HG02852 (cell line): ENCODE measurements around the gene ANKMY1.
"Not testable (repeated sequence)": the region's sequence is repeated elsewhere in the genome, so short reads cannot be mapped to it uniquely, and the experiment has no call there.

ENCODE experiments used
- ATAC-seq: cut with Tn5 transposase; IDR thresholded peaks from one replicate; pipeline ENCODE4 v1.9.1; 2021; ENCODE audit warnings: mild to moderate bottlenecking, moderate library complexity; ENCODE audit not compliant: unreplicated experiment

The ANKMY1 gene

GRCh38 chr2:240556553-240557100 is 1.2 kb downstream of the ANKMY1 start:
- no peak for ATAC-seq

- ATAC-seq = no peak
Observed at GRCh38 chr2:240555541-240556250, 2.1 kb downstream of the ANKMY1 start.

DNA sequence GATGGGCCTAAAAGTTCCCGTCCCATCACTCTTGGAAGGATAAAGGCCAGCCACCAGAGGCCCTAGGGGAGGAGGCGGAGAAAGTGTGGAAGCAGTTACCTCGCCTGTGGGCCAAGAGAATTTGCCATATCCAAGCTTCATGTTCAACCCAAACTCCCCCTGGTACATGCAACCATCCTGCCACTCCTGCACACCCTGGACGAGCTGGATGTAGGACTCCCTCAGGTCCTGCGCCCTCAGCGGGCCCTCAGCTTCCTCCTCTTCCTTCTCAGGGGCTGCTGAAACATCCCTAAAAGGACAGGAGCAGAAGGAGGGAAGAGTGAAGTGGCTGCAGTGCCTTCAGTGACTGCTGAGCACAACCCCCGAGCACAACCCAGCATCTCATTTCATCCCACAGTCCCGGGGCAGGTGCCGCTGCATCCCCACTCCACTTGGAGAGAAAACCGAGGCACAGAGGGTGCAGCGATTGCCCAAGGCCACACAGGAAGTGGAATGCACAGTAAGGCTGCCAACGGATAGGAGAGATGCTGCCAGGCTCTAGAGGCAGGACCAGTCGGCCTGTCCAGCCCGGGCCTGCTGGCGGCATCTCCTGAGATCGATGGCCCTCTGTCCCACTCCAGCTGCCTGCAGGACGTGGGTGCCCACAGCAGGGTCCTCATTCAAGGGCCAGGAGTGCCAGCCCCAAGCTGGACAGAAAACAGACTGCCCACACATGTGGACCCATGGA is 2.9 kb downstream of the ANKMY1 start:
- no peak for ATAC-seq

- ATAC-seq = no peak
Observed at GRCh38 chr2:240553956-240554480, 3.8 kb downstream of the ANKMY1 start.

- no peak for ATAC-seq
Observed at GRCh38 chr2:240551811-240552210, 6.0 kb downstream of the ANKMY1 start.

GRCh38 chr2:240551288-240551687 is 6.5 kb downstream of the ANKMY1 start:
- ATAC-seq = no peak

- ATAC-seq = no peak
Observed at GRCh38 chr2:240539906-240540305, 17.9 kb downstream of the ANKMY1 start.

DNA sequence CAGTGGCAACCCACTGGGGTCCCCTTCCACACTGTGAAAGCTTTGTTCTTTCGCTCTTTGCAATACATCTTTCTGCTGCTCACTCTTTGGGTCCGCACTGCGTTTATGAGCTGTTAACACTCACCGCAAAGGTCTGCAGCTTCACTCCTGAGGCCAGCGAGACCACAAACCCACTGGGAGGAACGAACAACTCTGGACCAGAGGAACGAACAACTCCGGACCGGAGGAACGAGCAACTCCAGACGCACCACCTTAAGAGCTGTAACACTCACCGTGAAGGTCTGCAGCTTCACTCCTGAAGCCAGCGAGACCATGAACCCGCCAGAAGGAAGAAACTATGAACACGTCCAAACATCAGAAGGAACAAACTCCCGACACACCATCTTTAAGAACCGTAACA is 18.7 kb downstream of the ANKMY1 start:
- ATAC-seq = not testable (repeated sequence)

- ATAC-seq = no peak
Observed at GRCh38 chr2:240538031-240538780, 19.6 kb downstream of the ANKMY1 start.

DNA sequence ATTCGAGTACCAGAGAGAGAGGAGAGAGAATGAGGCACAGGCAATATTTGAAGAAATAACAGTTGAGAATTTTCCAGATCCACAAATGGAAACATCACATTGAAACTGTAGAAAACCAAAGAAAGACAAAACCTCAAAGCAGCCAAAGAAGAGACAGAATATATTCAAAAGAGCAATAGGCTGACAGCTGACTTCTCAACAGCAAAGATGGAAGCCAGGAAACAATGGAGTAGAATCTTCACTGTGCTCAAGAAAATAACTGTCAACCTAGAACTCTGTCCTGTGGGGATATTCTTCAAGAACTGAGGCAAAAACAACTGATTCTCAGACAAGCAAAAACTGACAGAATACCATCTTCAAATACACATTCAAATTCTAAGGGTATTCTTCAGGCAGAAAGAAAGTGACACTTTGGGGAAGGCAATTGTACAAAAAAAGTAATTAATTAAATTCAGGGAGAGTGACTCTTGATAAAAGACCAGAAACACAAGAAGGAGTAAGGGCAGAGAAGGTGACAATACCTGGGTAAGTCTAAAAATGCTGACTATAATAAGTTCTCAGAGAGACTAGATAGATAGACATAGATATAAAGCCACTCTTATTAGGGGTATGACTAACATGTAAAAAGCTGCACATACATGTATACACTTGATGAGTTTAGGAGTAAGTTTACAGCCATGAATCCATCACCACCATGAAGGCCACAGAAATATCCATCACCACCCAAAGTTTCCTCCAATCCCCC is 25.6 kb downstream of the ANKMY1 start:
- no peak for ATAC-seq

- ATAC-seq = no peak
Observed at GRCh38 chr2:240531038-240531437, 26.8 kb downstream of the ANKMY1 start.

DNA sequence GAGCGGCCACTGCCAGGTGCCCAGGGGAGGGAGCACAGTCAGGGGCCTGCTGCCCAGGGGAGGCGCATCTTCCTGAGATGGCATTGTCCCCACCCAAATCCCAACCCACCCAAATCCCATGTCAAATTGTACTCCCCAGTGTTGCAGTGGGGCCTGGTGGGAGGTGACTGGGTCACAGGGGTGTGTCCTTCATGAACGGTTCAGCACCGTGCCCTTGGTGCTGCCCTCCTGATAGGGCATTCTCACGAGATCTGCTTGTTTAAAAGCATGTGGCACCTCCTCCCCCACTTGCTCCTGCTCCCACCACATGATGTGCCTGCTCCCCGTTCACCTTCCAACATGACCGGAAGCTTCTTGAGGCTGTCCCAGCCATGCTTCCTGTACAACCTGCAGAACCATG is 27.6 kb downstream of the ANKMY1 start:
- ATAC-seq = no peak

DNA sequence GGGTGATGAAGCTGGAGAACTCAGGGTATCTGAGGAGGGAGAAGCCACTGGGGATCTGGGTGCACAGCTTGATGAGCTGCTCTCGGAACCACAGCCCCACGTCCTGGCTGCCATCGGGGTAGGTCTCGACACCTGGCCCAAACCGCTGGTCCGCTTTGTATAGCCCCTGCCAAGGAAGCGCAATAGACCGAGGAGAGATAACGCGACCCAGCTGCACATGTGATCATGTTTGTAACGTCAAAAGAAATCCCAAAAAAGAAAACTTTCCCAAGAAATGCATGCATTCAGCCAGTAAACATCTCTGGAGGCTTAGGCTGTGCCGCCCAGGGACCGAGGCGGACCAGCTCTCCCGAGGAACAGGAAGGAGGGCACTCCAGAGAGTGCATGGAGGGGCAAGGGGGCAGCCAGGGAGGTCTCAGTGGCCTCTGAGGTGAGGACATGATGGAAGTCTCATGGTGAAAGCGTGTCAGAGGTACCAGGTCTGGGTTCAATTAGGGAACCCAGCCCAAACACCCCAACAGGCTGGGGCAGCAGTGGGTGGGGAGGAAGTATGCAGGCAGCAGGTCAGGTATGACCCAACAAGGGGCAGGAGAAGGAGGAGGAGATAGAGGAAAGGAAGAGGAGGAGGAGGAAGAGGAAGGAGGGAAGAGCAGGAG is 28.3 kb downstream of the ANKMY1 start:
- no peak for ATAC-seq

DNA sequence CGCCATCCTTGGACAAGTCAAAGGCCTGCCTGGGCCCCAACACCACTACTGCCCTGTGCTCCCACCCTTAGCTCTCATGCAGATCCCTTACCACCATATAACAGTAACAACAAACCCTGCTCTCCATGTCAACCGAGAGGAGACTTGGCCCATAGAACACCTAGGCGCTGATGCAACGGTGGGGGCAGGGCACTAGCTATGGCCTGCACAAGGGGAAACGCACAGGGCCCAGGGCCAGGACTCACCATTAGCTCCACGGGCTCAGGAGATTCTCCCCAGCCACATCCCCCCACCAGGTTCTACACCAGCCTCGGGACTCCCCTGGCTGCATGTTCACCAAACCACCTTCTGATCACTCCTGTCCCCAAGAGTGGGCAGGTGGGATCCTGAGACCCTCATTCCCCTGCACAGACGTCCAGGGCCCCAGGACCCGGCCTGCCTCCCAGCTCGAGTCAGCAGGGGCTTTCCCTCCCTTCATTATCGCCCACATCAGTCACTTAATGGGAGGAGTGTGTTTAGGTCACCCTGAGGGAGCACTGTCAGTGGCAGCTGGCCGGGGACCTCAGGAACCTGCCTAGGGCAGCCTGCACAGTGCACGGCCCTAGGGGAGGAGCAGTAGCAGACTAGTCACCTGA is 29.3 kb downstream of the ANKMY1 start:
- ATAC-seq = no peak

DNA sequence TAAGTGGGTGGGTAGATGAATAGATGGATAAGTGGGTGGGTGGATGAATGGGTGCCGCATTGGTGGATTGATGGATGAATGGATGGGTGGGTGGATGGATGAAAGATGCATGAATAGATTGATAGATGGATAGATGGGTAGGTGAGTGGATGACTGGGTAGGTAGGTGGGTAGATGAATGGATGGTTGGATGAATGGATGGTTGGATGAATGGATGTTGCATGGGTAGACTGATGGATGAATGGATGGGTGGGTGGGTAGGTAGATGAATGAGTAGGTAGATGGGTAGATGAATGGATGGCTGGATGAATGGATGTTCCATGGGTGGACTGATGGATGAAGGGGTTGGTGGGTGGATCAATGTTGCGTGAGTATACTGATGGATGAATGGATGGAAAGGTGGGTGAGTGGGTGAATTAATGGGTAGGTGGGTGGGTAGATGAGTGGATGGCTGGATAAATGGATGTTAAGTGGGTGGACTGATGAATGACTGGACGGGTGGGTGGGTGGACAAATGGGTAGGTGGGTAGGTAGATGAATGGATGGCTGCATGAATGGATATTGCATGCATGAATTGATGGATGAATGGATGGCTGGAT is 30.5 kb downstream of the ANKMY1 start:
- no peak for ATAC-seq

DNA sequence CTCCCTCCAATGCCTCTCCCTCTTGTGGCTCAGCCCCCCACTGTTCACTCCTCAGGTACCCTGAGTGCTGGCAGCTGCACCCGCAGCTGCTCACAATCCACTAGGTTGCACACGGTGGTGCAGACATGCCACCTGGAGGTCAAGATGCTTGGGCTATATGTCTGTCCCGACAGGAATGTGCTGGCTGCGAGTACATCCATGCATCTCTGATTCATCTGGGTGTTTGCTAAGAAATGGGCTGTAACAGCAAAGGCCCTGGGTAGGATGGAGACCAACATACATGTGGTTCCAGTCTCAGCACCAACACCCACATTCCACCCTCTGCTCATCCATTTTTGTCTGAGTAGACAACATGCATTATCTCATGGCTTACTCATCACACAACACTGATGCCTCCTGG is 31.3 kb downstream of the ANKMY1 start:
- ATAC-seq = no peak

GRCh38 chr2:240525802-240526201 is 32.0 kb downstream of the ANKMY1 start:
- no peak for ATAC-seq

- no peak for ATAC-seq
Observed at GRCh38 chr2:240524963-240525718, 32.6 kb downstream of the ANKMY1 start.
